Hepatocyte (in vitro differentiated cells): ENCODE measurements around the gene RAB6A. TPM values are rescaled to one million over a fixed set of nuclear protein-coding genes. Genes with fewer than 3 reads are reported as not detected.

Experiments
- DNase-seq: peaks from one replicate; pipeline ENCODE4 v3.0.0-alpha.2; 2016; ENCODE audit warnings: low spot score
- H2AFZ ChIP-seq: fragments of 200-600 bp; sonication (generic); 2 replicates; pipeline ENCODE4 v1.6.0; 2016; ENCODE audit warnings: antibody characterized with exemption, mild to moderate bottlenecking
- H3K27ac ChIP-seq: fragments of 200-600 bp; sonication (generic); 2 replicates; pipeline ENCODE4 v1.5.1; 2016; ENCODE audit warnings: mild to moderate bottlenecking
- H3K27me3 ChIP-seq: fragments of 200-600 bp; sonication (generic); 2 replicates; pipeline ENCODE4 v1.6.1; 2016
- H3K36me3 ChIP-seq: fragments of 200-600 bp; sonication (generic); replicated peaks from 2 replicates; pipeline ENCODE4 v1.5.1; 2016; ENCODE audit warnings: low read depth; ENCODE audit not compliant: insufficient read depth
- H3K4me1 ChIP-seq: fragments of 200-600 bp; sonication (generic); 2 replicates; pipeline ENCODE4 v1.5.1; 2016; ENCODE audit warnings: mild to moderate bottlenecking, moderate library complexity; ENCODE audit not compliant: insufficient read depth
- H3K4me2 ChIP-seq: fragments of 200-600 bp; sonication (generic); 2 replicates; pipeline ENCODE4 v1.6.0; 2016
- H3K4me3 ChIP-seq: fragments of 200-600 bp; sonication (generic); 2 replicates; pipeline ENCODE4 v1.5.1; 2016; ENCODE audit warnings: mild to moderate bottlenecking
- H3K79me2 ChIP-seq: fragments of 200-600 bp; sonication (generic); 2 replicates; pipeline ENCODE4 v1.6.0; 2017; ENCODE audit warnings: mild to moderate bottlenecking
- H3K9me2 ChIP-seq: fragments of 200-600 bp; sonication (generic); replicated peaks from 2 replicates; pipeline ENCODE4 v1.6.0; 2017; ENCODE audit warnings: mild to moderate bottlenecking; ENCODE audit not compliant: insufficient read depth
- H3K9me3 ChIP-seq: fragments of 200-600 bp; sonication (generic); 2 replicates; pipeline ENCODE4 v1.5.1; 2016; ENCODE audit warnings: low read depth, mild to moderate bottlenecking
- H4K20me1 ChIP-seq: fragments of 200-600 bp; sonication (generic); 2 replicates; pipeline ENCODE4 v1.6.0; 2016; ENCODE audit warnings: mild to moderate bottlenecking; ENCODE audit not compliant: insufficient read depth, poor library complexity, severe bottlenecking
- CTCF ChIP-seq: fragments of 200-600 bp; sonication (generic); IDR thresholded peaks from 2 replicates; pipeline ENCODE4 v1.5.1; 2016; ENCODE audit warnings: antibody characterized with exemption, mild to moderate bottlenecking; ENCODE audit not compliant: poor library complexity
- EZH2 ChIP-seq: fragments of 200-600 bp; sonication (generic); IDR thresholded peaks from 2 replicates; pipeline ENCODE4 v1.6.1; 2016; ENCODE audit warnings: antibody characterized with exemption, mild to moderate bottlenecking, borderline replicate concordance
- EZH2phosphoT487 ChIP-seq: fragments of 200-600 bp; sonication (generic); IDR thresholded peaks from one replicate; pipeline ENCODE4 v1.6.1; 2018; ENCODE audit warnings: antibody characterized with exemption, mild to moderate bottlenecking, low read depth, moderate library complexity; ENCODE audit not compliant: unreplicated experiment, severe bottlenecking
- WGBS: methylation state at CpG from one replicate; pipeline ENCODE4 v1.1.6; 2016; ENCODE audit warnings: low lambda C conversion rate; ENCODE audit errors: missing lambda C conversion rate; 5-methylcytosine and 5-hydroxymethylcytosine counted together
- polyA plus RNA-seq: library from polyadenylated mRNA; unstranded; fragments of >200 nt; fragmentation: Nextera tagmentation; extraction: Ambion mirVana; gene quantifications from 2 replicates; pipeline ENCODE4 v1.2.1, GENCODE V29; 2016
- total RNA-seq: library from RNA; depleted of rRNA; stranded (reverse); fragments of >200 nt; gene quantifications from 2 replicates; pipeline ENCODE4 v1.2.3, GENCODE V29; 2014

RAB6A gene
- total and polyA plus RNA-seq, 2 experiments from 2014 or later: 85.8 to 99.5 TPM

GRCh38 chr11:73761403-73761945 lies 600 bp upstream of the RAB6A start:
- Histone ChIP-seq H3K4me2 (peak overlapping the region; percentile 68), H3K36me3 (no peaks in the 10 kb centered on the region), H3K27ac (peak overlapping the region; percentile 68), H4K20me1 (peaks cover 29% of the 10 kb centered on the region), H3K27me3 (no peaks in the 10 kb centered on the region), H3K9me3 (no peaks in the 10 kb centered on the region), H3K4me1 (peaks cover 20% of the 10 kb centered on the region), H3K4me3 (no peak overlapping the region), H2AFZ (peak overlapping the region; percentile 65), H3K79me2 (peaks cover 40% of the 10 kb centered on the region), H3K9me2 (no peaks in the 10 kb centered on the region)
- no peak for DNase-seq
- 58% methylated on average over 13 of the region's 16 CpGs for WGBS
- no peak for TF ChIP-seq CTCF
- TF ChIP-seq EZH2: no peak
- TF ChIP-seq EZH2phosphoT487: no peak

- H4K20me1 ChIP-seq: peaks cover 40% of the 10 kb centered on the region
- no peaks in the 10 kb centered on the region for H3K9me3 ChIP-seq
- peaks cover 52% of the 10 kb centered on the region for H3K79me2 ChIP-seq
- H3K9me2 ChIP-seq: no peaks in the 10 kb centered on the region
- peak overlapping the region; percentile 99 for H3K27ac ChIP-seq
- DNase-seq: peak; percentile 66
- peaks cover 20% of the 10 kb centered on the region for H3K4me1 ChIP-seq
- H3K36me3 ChIP-seq: no peaks in the 10 kb centered on the region
- peak overlapping the region; percentile 85 for H3K4me2 ChIP-seq
- WGBS: under 1% methylated on average over 27 of the region's 44 CpGs
- TF ChIP-seq EZH2phosphoT487 (no peak), CTCF (no peak), EZH2 (no peak)
- peak overlapping the region; percentile 86 for H3K4me3 ChIP-seq
- peak overlapping the region; percentile 56 for H2AFZ ChIP-seq
- H3K27me3 ChIP-seq: no peaks in the 10 kb centered on the region
Measured at GRCh38 chr11:73760135-73760678, 667 bp downstream of the RAB6A start.

GRCh38 chr11:73759610-73760134 lies 1.2 kb downstream of the RAB6A start:
- Histone ChIP-seq H3K79me2 (peaks cover 58% of the 10 kb centered on the region), H3K9me2 (no peaks in the 10 kb centered on the region), H3K4me1 (peaks cover 20% of the 10 kb centered on the region), H3K4me3 (peak overlapping the region; percentile 86), H2AFZ (peak overlapping the region; percentile 56), H3K27me3 (no peaks in the 10 kb centered on the region), H3K27ac (peak overlapping the region; percentile 99), H4K20me1 (peaks cover 44% of the 10 kb centered on the region), H3K4me2 (peak overlapping the region; percentile 85), H3K9me3 (no peaks in the 10 kb centered on the region), H3K36me3 (no peaks in the 10 kb centered on the region)
- WGBS: under 1% methylated on average over 8 of the region's 8 CpGs
- TF ChIP-seq EZH2 (no peak), CTCF (peak; percentile 17)
- DNase-seq: peak; percentile 15
